ENCODE data around the gene NPL. TPM values are rescaled to one million over a fixed set of nuclear protein-coding genes. Genes with fewer than 3 reads are reported as not detected.

NPL gene
- polyA plus RNA-seq, 1 donor (not counting 4 experiments of a cell fraction or from before 2014, with no cell fraction given): 9.0 TPM

DNA sequence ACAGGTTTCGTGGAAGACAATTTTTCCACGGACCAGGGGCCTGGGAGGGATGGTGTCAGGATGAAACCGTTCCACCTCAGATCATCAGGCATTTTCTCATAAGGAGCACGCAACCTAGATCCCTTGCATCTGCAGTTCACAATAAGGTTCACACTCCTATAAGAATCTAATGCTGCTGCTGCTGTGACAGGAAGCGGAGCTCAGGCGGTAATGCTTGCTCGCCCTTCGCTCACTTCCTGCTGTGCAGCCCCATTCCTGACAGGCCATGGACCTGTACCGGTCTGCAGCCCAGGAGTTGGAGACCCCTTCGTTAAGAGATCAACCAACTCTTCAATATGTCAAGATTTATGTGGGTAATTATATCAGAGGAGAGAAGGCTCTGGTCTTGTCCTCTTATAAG, 46.2 kb downstream of the NPL start:
- Histone ChIP-seq H3K4me3 (ENCODE audit: control insufficient read depth in 2 of 3, extremely low read depth in 1 of 3, insufficient read depth in 2 of 3, low read depth in 1 of 3, low read length in 3 of 3) (no peak overlapping the region), H3K4me1 (ENCODE audit: control insufficient read depth, extremely low read depth, insufficient read depth, low read length) (peaks cover 10% of the 10 kb centered on the region), H3K9ac (ENCODE audit: control insufficient read depth, extremely low read depth, insufficient read depth, low read length) (no peak overlapping the region), H3K27ac (ENCODE audit: control insufficient read depth, insufficient read depth, low read length) (no peak overlapping the region), H3K79me2 (ENCODE audit: control insufficient read depth, insufficient read depth, low read length) (peaks cover 14% of the 10 kb centered on the region), H3K36me3 (ENCODE audit: control insufficient read depth in 2 of 2, extremely low read depth in 1 of 2, insufficient read depth in 2 of 2, low read length in 2 of 2) (peaks cover 0 to 4% of the 10 kb centered on the region in 2 experiments), H2AFZ (ENCODE audit: control insufficient read depth, low read length) (no peak overlapping the region), H3K9me1 (ENCODE audit: control insufficient read depth, extremely low read depth, insufficient read depth, low read length) (no peaks in the 10 kb centered on the region), H3K4me2 (ENCODE audit: control insufficient read depth, extremely low read depth, insufficient read depth, low read depth, low read length) (no peak overlapping the region), H3K27me3 (ENCODE audit: control insufficient read depth, extremely low read depth, insufficient read depth, low read length) (no peaks in the 10 kb centered on the region), H4K20me1 (ENCODE audit: control insufficient read depth, extremely low read depth, insufficient read depth, low read length) (peaks cover 9% of the 10 kb centered on the region), H3K9me3 (ENCODE audit: control insufficient read depth, low read depth, low read length) (no peaks in the 10 kb centered on the region)
- dilution Hi-C loops (cut with MboI; ENCODE audit: extremely low pct_ligation_motif_present, low sequenced_read_pairs): no loop called here
- TF ChIP-seq EZH2 (IDR thresholded peaks at IDR 0.05; ENCODE audit: low read length): no peak
- TF ChIP-seq, protein P1, sequence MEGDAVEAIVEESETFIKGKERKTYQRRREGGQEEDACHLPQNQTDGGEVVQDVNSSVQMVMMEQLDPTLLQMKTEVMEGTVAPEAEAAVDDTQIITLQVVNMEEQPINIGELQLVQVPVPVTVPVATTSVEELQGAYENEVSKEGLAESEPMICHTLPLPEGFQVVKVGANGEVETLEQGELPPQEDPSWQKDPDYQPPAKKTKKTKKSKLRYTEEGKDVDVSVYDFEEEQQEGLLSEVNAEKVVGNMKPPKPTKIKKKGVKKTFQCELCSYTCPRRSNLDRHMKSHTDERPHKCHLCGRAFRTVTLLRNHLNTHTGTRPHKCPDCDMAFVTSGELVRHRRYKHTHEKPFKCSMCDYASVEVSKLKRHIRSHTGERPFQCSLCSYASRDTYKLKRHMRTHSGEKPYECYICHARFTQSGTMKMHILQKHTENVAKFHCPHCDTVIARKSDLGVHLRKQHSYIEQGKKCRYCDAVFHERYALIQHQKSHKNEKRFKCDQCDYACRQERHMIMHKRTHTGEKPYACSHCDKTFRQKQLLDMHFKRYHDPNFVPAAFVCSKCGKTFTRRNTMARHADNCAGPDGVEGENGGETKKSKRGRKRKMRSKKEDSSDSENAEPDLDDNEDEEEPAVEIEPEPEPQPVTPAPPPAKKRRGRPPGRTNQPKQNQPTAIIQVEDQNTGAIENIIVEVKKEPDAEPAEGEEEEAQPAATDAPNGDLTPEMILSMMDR (optimal IDR thresholded peaks at IDR 0.05 in 1 of 3, IDR thresholded peaks at IDR 0.05 in 1 of 3, conservative IDR thresholded peaks at IDR 0.05 in 1 of 3; ENCODE audit: extremely low read depth in 1 of 3, insufficient read depth in 2 of 3, low read length in 3 of 3): no peak
- DNase-seq (ENCODE audit: low read depth, low spot score): no peak
- no peak for FAIRE-seq

DNA sequence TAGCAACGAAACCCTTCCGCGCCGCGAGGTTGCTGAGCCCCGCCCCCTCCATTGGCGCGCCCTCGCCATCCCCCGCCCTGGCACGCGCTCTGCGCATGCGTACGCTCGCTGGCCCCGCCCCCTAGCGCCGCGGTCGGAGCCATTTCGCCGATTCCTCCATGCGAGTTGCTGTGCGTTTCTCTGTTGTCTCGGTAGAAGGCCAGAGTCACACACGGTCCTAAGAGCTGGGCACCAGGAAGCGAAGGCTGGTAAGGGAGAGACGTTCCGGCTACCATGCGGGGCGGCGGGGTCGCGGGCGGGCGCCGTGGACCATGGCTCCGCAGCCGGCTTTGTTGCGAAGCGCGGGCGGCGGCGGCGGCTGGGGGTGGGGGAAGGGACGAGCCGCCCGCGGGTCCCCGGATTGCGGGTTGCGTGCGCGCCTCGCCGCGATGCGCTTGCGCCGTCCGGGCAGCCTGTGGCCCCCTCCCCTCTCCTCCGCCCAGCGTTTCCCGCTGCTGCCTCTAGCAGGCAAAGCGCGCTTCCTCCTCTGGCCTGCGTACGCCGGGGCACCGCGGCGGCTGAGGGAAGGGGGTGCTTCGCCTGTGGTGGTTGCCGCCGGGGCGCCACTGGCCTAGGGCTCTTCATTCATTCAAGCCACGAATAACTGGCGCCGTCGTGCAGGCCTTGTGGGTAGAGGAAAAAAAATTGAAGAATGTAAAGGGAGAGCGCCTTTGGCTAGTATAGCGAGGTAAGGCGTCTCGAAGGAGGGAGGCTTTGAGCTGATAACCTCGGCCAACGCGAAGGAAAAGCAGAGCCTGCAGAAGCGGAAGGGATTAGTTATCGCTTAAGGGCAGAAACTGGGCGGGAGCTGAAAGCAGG, 49.9 kb downstream of the NPL start, which contains the start of gene DHX9:
Gene DHX9, plus strand, starts transcription at position 139 of the 858 bp plus-strand sequence. CDS start 3,220 bp downstream, outside the sequence.
- Histone ChIP-seq H3K36me3 (ENCODE audit: control insufficient read depth in 2 of 2, extremely low read depth in 1 of 2, insufficient read depth in 2 of 2, low read length in 2 of 2) (peaks cover 6 to 18% of the 10 kb centered on the region in 2 experiments), H3K9me1 (ENCODE audit: control insufficient read depth, extremely low read depth, insufficient read depth, low read length) (no peaks in the 10 kb centered on the region), H3K4me3 (ENCODE audit: control insufficient read depth in 2 of 3, extremely low read depth in 1 of 3, insufficient read depth in 2 of 3, low read depth in 1 of 3, low read length in 3 of 3) (peak within 1 kb of the TSS; percentile 95 to 99 (median 98)), H3K9ac (ENCODE audit: control insufficient read depth, extremely low read depth, insufficient read depth, low read length) (peak within 1 kb of the TSS; percentile 96), H3K9me3 (ENCODE audit: control insufficient read depth, low read depth, low read length) (no peaks in the 10 kb centered on the region), H2AFZ (ENCODE audit: control insufficient read depth, low read length) (peak within 1 kb of the TSS; percentile 88), H3K27me3 (ENCODE audit: control insufficient read depth, extremely low read depth, insufficient read depth, low read length) (no peaks in the 10 kb centered on the region), H4K20me1 (ENCODE audit: control insufficient read depth, extremely low read depth, insufficient read depth, low read length) (peaks cover 39% of the 10 kb centered on the region), H3K27ac (ENCODE audit: control insufficient read depth, insufficient read depth, low read length) (peak within 1 kb of the TSS; percentile 91), H3K4me2 (ENCODE audit: control insufficient read depth, extremely low read depth, insufficient read depth, low read depth, low read length) (peak within 1 kb of the TSS; percentile 98), H3K79me2 (ENCODE audit: control insufficient read depth, insufficient read depth, low read length) (peaks cover 50% of the 10 kb centered on the region), H3K4me1 (ENCODE audit: control insufficient read depth, extremely low read depth, insufficient read depth, low read length) (peaks cover 19% of the 10 kb centered on the region)
- dilution Hi-C loops (cut with MboI; ENCODE audit: extremely low pct_ligation_motif_present, low sequenced_read_pairs): no loop called here
- TF ChIP-seq EZH2 (IDR thresholded peaks at IDR 0.05; ENCODE audit: low read length): no peak
- TF ChIP-seq, protein P1 (optimal IDR thresholded peaks at IDR 0.05 in 1 of 3, IDR thresholded peaks at IDR 0.05 in 1 of 3, conservative IDR thresholded peaks at IDR 0.05 in 1 of 3; ENCODE audit: extremely low read depth in 1 of 3, insufficient read depth in 2 of 3, low read length in 3 of 3): peak in 2 of 3 experiments; percentile 9 to 12
- DNase-seq (ENCODE audit: low read depth, low spot score) (peak; percentile 61), FAIRE-seq (no peak)

All from keratinocyte (primary cell).